IMR-90 (cell line): ENCODE results near the gene MTCL3.

ENCODE experiments used
- BHLHE40 ChIP-seq: fragments of 150-350 bp; IDR thresholded peaks from 2 replicates; pipeline ENCODE4 v1.6.1; 2016; ENCODE audit warnings: mild to moderate bottlenecking, low read depth, low read length
- CTCF ChIP-seq: conservative IDR thresholded peaks from 2 replicates; pipeline ENCODE4 v1.5.1; 2012; ENCODE audit warnings: mild to moderate bottlenecking, low read depth, low read length, improper control_type of control experiment

GRCh38 chr6:127462376-127462775, 56.8 kb downstream of the MTCL3 start:
- 0 out of 2 replicates have a peak, but pooled peaks have one; percentile 5 for TF ChIP-seq CTCF
- no peak for TF ChIP-seq BHLHE40
